NCI-H1694 treated with DMSO at 0.1 percent for 48 hours (cell line): ENCODE data around the gene TCFL5.

Experiments used
- DNase-seq: peaks from one replicate; lab custom pipeline; 2025; lab: John Stamatoyannopoulos, UW

TCFL5 gene

DNA sequence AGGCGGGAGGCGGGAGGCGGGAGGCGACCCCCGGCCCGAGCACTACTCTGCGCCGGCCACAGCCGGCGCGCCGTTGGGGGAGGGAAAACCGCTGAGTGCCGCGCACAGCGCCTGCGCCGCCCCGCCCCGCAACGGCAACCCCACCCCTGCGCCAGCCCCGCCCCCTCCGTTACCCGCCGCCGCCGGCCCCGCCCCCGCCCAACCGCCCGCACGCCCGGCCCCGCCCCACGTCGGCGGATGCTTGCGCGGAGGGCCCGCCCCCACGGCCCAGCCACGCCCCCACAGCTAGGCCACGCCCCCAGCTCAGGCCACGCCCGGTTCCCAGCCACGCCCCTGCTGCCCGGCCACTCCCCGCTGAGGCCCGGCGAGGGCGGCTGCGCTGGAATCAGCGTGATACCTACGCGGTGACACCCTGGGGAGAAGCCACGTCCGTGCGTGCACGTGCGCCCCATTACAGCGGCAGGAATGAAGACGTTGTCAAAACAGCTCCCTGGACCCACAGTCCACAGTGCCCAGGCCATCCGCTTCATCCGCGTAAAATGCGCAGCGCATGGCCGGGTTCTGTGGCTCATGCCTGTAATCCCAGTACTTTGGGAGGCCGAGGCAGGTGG is at the start of gene TCFL5:
Gene TCFL5, minus strand, starts transcription at position 97 of the 611 bp plus-strand sequence. CDS start 152 bp downstream, outside the sequence.
- DNase-seq, result peak; percentile 14

GRCh38 chr20:62910777-62911497 is 49.3 kb upstream of the TCFL5 start:
- no peak for DNase-seq

GRCh38 chr20:62910217-62910766 is 48.7 kb upstream of the TCFL5 start:
- no peak for DNase-seq

GRCh38 chr20:62908971-62909791 is 47.6 kb upstream of the TCFL5 start:
- no peak for DNase-seq

GRCh38 chr20:62907384-62908317 is 46.0 kb upstream of the TCFL5 start:
- no peak for DNase-seq

DNA sequence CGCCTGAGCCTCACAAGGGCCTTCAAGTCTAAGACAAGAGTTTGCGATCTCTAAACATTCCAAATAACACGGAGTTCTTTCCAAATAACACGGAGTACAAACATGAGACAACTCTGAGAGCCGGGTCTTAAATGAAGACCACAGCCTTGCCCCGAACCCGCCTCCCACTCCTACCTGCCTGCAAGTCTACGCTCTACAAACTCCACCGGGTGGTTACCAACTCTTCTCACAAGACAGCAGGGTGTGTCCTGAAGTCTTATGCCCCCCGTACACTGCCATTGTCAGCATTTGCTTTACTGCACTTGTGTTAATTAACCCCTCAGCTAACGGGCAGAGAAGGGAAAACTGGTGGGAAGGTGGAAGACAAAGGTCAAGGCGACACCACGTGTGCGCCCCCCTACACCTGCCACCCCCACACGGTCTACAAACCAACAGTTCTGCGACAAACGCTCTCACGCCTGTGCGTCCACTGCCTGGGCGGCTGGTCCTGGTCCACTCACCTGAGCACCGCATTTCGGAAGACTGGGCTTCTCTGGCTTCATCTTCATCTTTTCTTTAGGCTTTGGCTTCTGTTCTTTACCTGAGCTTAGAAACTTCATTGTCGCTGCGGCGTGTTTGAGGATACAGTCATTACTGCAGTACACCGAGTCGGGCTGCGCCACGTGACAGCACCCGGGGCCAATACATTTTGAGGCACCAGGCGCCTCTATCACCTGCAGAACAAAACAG is 45.2 kb upstream of the TCFL5 start:
- DNase-seq, result no peak

- peak; percentile 11 for DNase-seq
Measured at GRCh38 chr20:62906209-62906608, 44.6 kb upstream of the TCFL5 start.

GRCh38 chr20:62905536-62906117 is 44.0 kb upstream of the TCFL5 start:
- DNase-seq, result no peak

GRCh38 chr20:62902926-62903615 is 41.4 kb upstream of the TCFL5 start:
- no peak for DNase-seq

GRCh38 chr20:62901891-62902290 is 40.3 kb upstream of the TCFL5 start:
- DNase-seq, result no peak

- DNase-seq, result no peak
Measured at GRCh38 chr20:62900692-62901584, 39.3 kb upstream of the TCFL5 start.

- peak; percentile 78 for DNase-seq
Measured at GRCh38 chr20:62900052-62900691, 38.5 kb upstream of the TCFL5 start.

GRCh38 chr20:62899633-62900051 is 38.0 kb upstream of the TCFL5 start:
- DNase-seq, result no peak

DNA sequence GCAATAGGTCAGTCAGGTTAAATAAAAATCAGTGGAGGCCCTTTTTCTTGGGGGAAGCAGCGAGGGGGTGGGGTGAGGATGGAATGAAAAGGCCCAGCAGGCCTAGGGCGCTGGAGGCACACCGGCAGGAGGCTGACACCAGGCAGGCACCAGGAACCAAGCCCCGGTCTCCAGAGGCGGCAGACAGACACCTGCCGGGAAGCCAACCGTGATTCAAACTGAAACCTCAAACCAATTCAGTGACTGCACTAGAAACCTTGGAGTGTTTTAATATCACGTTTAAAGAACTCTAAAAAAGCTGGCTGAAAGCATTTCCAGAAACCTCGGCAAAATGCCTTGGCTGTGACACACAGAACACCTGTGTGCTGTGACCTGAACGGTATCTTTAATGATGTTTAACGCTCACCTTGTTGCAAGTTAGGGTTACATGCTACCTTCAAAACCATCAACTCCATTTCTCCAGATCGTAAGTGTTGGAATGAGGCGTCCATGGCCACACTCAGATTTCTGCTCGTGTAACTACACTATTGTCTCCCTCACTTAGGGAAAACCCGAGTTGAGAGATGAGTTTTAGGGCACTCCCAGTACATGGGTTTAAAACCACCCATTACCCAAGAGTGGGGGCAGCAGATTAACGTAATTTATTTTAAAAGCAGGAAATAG is 37.5 kb upstream of the TCFL5 start:
- DNase-seq, result no peak

- DNase-seq, result no peak
Measured at GRCh38 chr20:62898093-62898964, 36.7 kb upstream of the TCFL5 start.

DNA sequence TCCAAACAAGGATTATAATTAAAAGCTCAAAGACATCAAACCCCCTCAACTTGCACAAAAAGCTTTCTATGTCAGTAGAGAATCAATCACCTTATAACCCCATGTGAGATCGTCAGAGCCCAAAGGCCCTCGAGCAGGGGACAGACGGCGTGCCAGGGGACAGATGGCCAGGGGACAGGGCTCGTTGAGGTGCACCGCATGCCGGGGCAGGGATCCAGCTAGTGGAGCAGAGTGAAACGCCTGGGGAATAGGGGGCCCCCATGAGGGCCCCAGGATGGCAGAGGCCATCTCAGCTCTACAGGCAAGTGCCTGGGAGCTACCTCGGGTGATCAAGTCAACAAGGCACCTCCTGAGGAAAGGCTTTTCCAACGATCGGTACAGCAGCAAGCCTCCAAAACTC is 36.0 kb upstream of the TCFL5 start:
- DNase-seq, result peak; percentile 5

DNA sequence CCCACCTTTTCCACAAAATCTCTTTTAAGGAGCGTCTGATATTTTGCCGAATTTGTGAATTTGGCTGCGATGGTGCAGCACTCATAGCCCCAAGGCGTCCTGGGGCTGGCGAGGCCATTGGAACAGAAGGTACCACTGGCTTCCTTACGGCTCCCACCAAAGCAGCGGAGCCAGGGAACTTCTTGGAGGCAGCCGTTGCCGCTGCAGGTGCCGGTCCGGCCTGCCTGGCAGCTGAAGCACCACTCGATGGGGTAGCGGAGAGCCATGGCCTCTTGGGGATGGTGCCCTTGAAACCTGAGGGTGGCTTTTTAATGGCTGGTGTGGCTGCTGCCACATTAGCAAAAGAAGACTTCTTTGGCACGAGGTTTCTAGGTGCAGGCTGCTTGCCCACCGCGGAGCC is 34.9 kb upstream of the TCFL5 start:
- DNase-seq, result no peak
